Testis (tissue), 3 donors: ENCODE results near the gene CILP2. TPM values are rescaled to one million over a fixed set of nuclear protein-coding genes. Genes with fewer than 3 reads are reported as not detected.

ENCODE experiments used
- DNase-seq: peaks from one replicate; pipeline ENCODE4 v3.0.0-alpha.2; 2019
- H3K27ac ChIP-seq, 2 donors: fragments of 200-600 bp; sonication (generic); one replicate each; pipeline ENCODE4 v1.5.1; 2019
- H3K27me3 ChIP-seq: fragments of 200-600 bp; sonication (generic); one replicate; pipeline ENCODE4 v1.5.1; 2019
- H3K36me3 ChIP-seq: fragments of 200-600 bp; sonication (generic); one replicate; pipeline ENCODE4 v1.5.1; 2017; ENCODE audit warnings: low read depth; ENCODE audit errors: missing control alignments
- H3K4me1 ChIP-seq: fragments of 200-600 bp; sonication (generic); one replicate; pipeline ENCODE4 v1.5.1; 2019
- H3K4me3 ChIP-seq, 2 donors: fragments of 200-600 bp; sonication (generic); one replicate each; pipeline ENCODE4 v1.5.1; 2017 to 2019
- H3K9me3 ChIP-seq: fragments of 200-600 bp; sonication (generic); one replicate; pipeline ENCODE4 v1.5.1; 2017
- CTCF ChIP-seq, 3 experiments: fragments of 450-650 bp in 2 of 3; fragments of 200-600 bp in 1 of 3; sonication (generic) in 1 of 3; IDR thresholded peaks; one replicate each; pipeline ENCODE4 v1.5.1; 2016 to 2019; ENCODE audit warnings: antibody characterized with exemption in 3 of 3, mild to moderate bottlenecking in 2 of 3, moderate library complexity in 1 of 3
- POLR2A ChIP-seq: fragments of 450-650 bp; IDR thresholded peaks from one replicate; pipeline ENCODE4 v1.6.1; 2017; ENCODE audit warnings: antibody characterized with exemption, mild to moderate bottlenecking, moderate library complexity
- WGBS, 2 donors: methylation state at CpG; one replicate each; pipeline ENCODE4 v1.1.5; 2018; 5-methylcytosine and 5-hydroxymethylcytosine counted together
- intact Hi-C: fragments of 100-400 bp; cut with DNase I; formaldehyde crosslinking; loops from one replicate; pipeline ENCODE4 v1.15.1; 2023; ENCODE audit warnings: low total_unique reads
- polyA plus RNA-seq: library from polyadenylated mRNA; stranded (reverse); fragments of 350-450 nt; fragmentation: Illumina TruSeq; extraction: RNeasy Lipid Tissue Mini Kit (QIAGEN cat#74804); gene quantifications from one replicate; pipeline ENCODE4 v1.2.3, GENCODE V29; 2014; ENCODE audit warnings: low read depth, low replicate concordance; ENCODE audit not compliant: insufficient read depth
- total RNA-seq, 2 donors: library from RNA; depleted of rRNA; stranded (reverse); fragments of >200 nt; gene quantifications; one replicate each; pipeline ENCODE4 v1.2.3, GENCODE V29; 2016

The CILP2 gene
- total and polyA plus RNA-seq, 3 donors from 2014 or later = 5.6 to 10.0 (median 9.5) TPM

GRCh38 chr19:19544257-19544953 is 6.3 kb downstream of the CILP2 start:
- WGBS, 2 donors = 60 to 85% methylated on average over 1 to 69 of the region's 75 CpGs
- intact Hi-C loops = no loop called here
- no peaks in the 10 kb centered on the region for H3K4me1 ChIP-seq
- no peaks in the 10 kb centered on the region for H3K36me3 ChIP-seq
- no peak overlapping the region for H3K27ac ChIP-seq
- peak overlapping the region; percentile 4 to 26 for H3K4me3 ChIP-seq
- TF ChIP-seq POLR2A (no peak), CTCF (IDR thresholded peaks at IDR 0.05) (no peak)
- no peaks in the 10 kb centered on the region for H3K9me3 ChIP-seq
- no peaks in the 10 kb centered on the region for H3K27me3 ChIP-seq
- no peak for DNase-seq

- Histone ChIP-seq H3K9me3 (no peaks in the 10 kb centered on the region), H3K27me3 (no peaks in the 10 kb centered on the region), H3K36me3 (no peaks in the 10 kb centered on the region), H3K4me1 (no peaks in the 10 kb centered on the region), H3K4me3 (peak overlapping the region; percentile 4 to 26), H3K27ac (no peak overlapping the region)
- intact Hi-C loops = no loop called here
- TF ChIP-seq CTCF (IDR thresholded peaks at IDR 0.05) (no peak), POLR2A (no peak)
- 53 to 76% methylated on average over 3 to 51 of the region's 53 CpGs for WGBS, 2 donors
- DNase-seq = no peak
Measured at GRCh38 chr19:19544954-19545591, 7.0 kb downstream of the CILP2 start.

GRCh38 chr19:19545707-19546106 is 7.6 kb downstream of the CILP2 start:
- no peak overlapping the region for H3K4me3 ChIP-seq
- no peak overlapping the region for H3K27ac ChIP-seq
- TF ChIP-seq CTCF (IDR thresholded peaks at IDR 0.05) (no peak), POLR2A (no peak)
- no peak for DNase-seq
- no peaks in the 10 kb centered on the region for H3K4me1 ChIP-seq
- no peaks in the 10 kb centered on the region for H3K9me3 ChIP-seq
- intact Hi-C loops = no loop called here
- H3K27me3 ChIP-seq = no peaks in the 10 kb centered on the region
- 93 to 100% methylated on average over 5 to 23 of the region's 23 CpGs for WGBS, 2 donors
- no peaks in the 10 kb centered on the region for H3K36me3 ChIP-seq

- TF ChIP-seq POLR2A = no peak
- TF ChIP-seq CTCF (IDR thresholded peaks at IDR 0.05) = no peak
- intact Hi-C loops = no loop called here
Measured at GRCh38 chr19:19546751-19547162, 8.7 kb downstream of the CILP2 start.

More at GRCh38 chr19:19546751-19547162, 8.7 kb downstream of the CILP2 start:
- no peaks in the 10 kb centered on the region for H3K36me3 ChIP-seq
- WGBS, 2 donors = 63 to 67% methylated on average over 5 to 17 of the region's 19 CpGs
- no peak for DNase-seq
- no peak overlapping the region for H3K27ac ChIP-seq
- no peak overlapping the region for H3K4me3 ChIP-seq
- H3K9me3 ChIP-seq = no peaks in the 10 kb centered on the region
- H3K4me1 ChIP-seq = no peaks in the 10 kb centered on the region
- H3K27me3 ChIP-seq = no peaks in the 10 kb centered on the region
